GM21786 (cell line): ENCODE data around the gene ZNF397.

Source experiments
- ATAC-seq: cut with Tn5 transposase; IDR thresholded peaks from one replicate; pipeline ENCODE4 v1.9.1; 2021; ENCODE audit not compliant: unreplicated experiment

The ZNF397 gene

GRCh38 chr18:35290094-35290735 lies 49.4 kb downstream of the ZNF397 start, which contains the start of gene ZSCAN30:
Gene ZSCAN30 (minus strand): TSS chr18:35290229. CDS start chr18:35264352, 25,877 bp downstream.
- peak; percentile 94 for ATAC-seq

GRCh38 chr18:35291166-35291565 lies 50.3 kb downstream of the ZNF397 start:
- ATAC-seq, result no peak

- ATAC-seq, result no peak
Measured at GRCh38 chr18:35296060-35296459, 55.2 kb downstream of the ZNF397 start.

GRCh38 chr18:35303610-35304009 lies 62.8 kb downstream of the ZNF397 start:
- no peak for ATAC-seq

- ATAC-seq, result no peak
Measured at GRCh38 chr18:35306588-35307250, 65.9 kb downstream of the ZNF397 start.
